ENCODE results near the gene CWC27.

Gene CWC27

GRCh38 chr5:64765804-64766504, 2.8 kb upstream of the CWC27 start:
- Mint-ChIP-seq H3K27me3 (no peaks in the 10 kb centered on the region), H3K4me1 (peaks cover 53% of the 10 kb centered on the region), H3K9me3 (no peaks in the 10 kb centered on the region), H3K4me3 (no peak overlapping the region), H3K36me3 (ENCODE audit: insufficient read depth) (peaks cover 15% of the 10 kb centered on the region), H3K27ac (ENCODE audit: low read depth) (no peak overlapping the region)
- DNase-seq (ENCODE audit: low spot score in 2 of 2) (no peak), ATAC-seq (replicated peaks; ENCODE audit: extremely low read depth, poor library complexity, severe bottlenecking) (no peak)

GRCh38 chr5:64766941-64767340, 1.8 kb upstream of the CWC27 start:
- Mint-ChIP-seq H3K27ac (ENCODE audit: low read depth) (no peak overlapping the region), H3K4me1 (peaks cover 52% of the 10 kb centered on the region), H3K36me3 (ENCODE audit: insufficient read depth) (peaks cover 15% of the 10 kb centered on the region), H3K9me3 (no peaks in the 10 kb centered on the region), H3K27me3 (no peaks in the 10 kb centered on the region), H3K4me3 (peak overlapping the region; percentile 96)
- no peak for ATAC-seq (replicated peaks; ENCODE audit: extremely low read depth, poor library complexity, severe bottlenecking)
- no peak for DNase-seq (ENCODE audit: low spot score in 2 of 2)

- H3K27me3 Mint-ChIP-seq: no peaks in the 10 kb centered on the region
- H3K27ac Mint-ChIP-seq (ENCODE audit: low read depth): peak overlapping the region; percentile 98
- H3K36me3 Mint-ChIP-seq (ENCODE audit: insufficient read depth): peaks cover 15% of the 10 kb centered on the region
- ATAC-seq (replicated peaks; ENCODE audit: extremely low read depth, poor library complexity, severe bottlenecking) (no peak), DNase-seq (ENCODE audit: low spot score in 2 of 2) (peak; percentile 12 to 13)
- H3K4me1 Mint-ChIP-seq: peaks cover 52% of the 10 kb centered on the region
- H3K9me3 Mint-ChIP-seq: no peaks in the 10 kb centered on the region
- H3K4me3 Mint-ChIP-seq: peak overlapping the region; percentile 96
These were observed 772 bp upstream of the CWC27 start for GRCh38 chr5:64767959-64768357.

GRCh38 chr5:64769855-64770254, 1.1 kb downstream of the CWC27 start:
- Mint-ChIP-seq H3K27me3 (no peaks in the 10 kb centered on the region), H3K27ac (ENCODE audit: low read depth) (no peak overlapping the region), H3K36me3 (ENCODE audit: insufficient read depth) (peaks cover 10% of the 10 kb centered on the region), H3K4me3 (peak overlapping the region; percentile 96), H3K4me1 (peaks cover 51% of the 10 kb centered on the region), H3K9me3 (no peaks in the 10 kb centered on the region)
- ATAC-seq (replicated peaks; ENCODE audit: extremely low read depth, poor library complexity, severe bottlenecking): no peak
- no peak for DNase-seq (ENCODE audit: low spot score in 2 of 2)

- Mint-ChIP-seq H3K9me3 (no peaks in the 10 kb centered on the region), H3K4me1 (peaks cover 42% of the 10 kb centered on the region), H3K4me3 (no peak overlapping the region), H3K27ac (ENCODE audit: low read depth) (no peak overlapping the region), H3K27me3 (no peaks in the 10 kb centered on the region), H3K36me3 (ENCODE audit: insufficient read depth) (peaks cover 17% of the 10 kb centered on the region)
- DNase-seq (ENCODE audit: low spot score in 2 of 2) (no peak), ATAC-seq (replicated peaks; ENCODE audit: extremely low read depth, poor library complexity, severe bottlenecking) (no peak)
These were observed 3.0 kb downstream of the CWC27 start for GRCh38 chr5:64771736-64772135.

GRCh38 chr5:64773533-64773932, 4.8 kb downstream of the CWC27 start:
- ATAC-seq (replicated peaks; ENCODE audit: extremely low read depth, poor library complexity, severe bottlenecking): no peak
- no peak overlapping the region for H3K27ac Mint-ChIP-seq (ENCODE audit: low read depth)
- H3K4me3 Mint-ChIP-seq: no peak overlapping the region
- DNase-seq (ENCODE audit: low spot score in 2 of 2): no peak
- H3K9me3 Mint-ChIP-seq: no peaks in the 10 kb centered on the region
- peaks cover 37% of the 10 kb centered on the region for H3K4me1 Mint-ChIP-seq
- peaks cover 10% of the 10 kb centered on the region for H3K36me3 Mint-ChIP-seq (ENCODE audit: insufficient read depth)
- no peaks in the 10 kb centered on the region for H3K27me3 Mint-ChIP-seq

GRCh38 chr5:64775291-64775690, 6.6 kb downstream of the CWC27 start:
- no peak for DNase-seq (ENCODE audit: low spot score in 2 of 2)
- Mint-ChIP-seq H3K4me1 (peaks cover 28% of the 10 kb centered on the region), H3K9me3 (no peaks in the 10 kb centered on the region), H3K27me3 (no peaks in the 10 kb centered on the region), H3K4me3 (no peak overlapping the region), H3K36me3 (ENCODE audit: insufficient read depth) (peaks cover 7% of the 10 kb centered on the region), H3K27ac (ENCODE audit: low read depth) (no peak overlapping the region)
- no peak for ATAC-seq (replicated peaks; ENCODE audit: extremely low read depth, poor library complexity, severe bottlenecking)

- Mint-ChIP-seq H3K36me3 (ENCODE audit: insufficient read depth) (peaks cover 3% of the 10 kb centered on the region), H3K27ac (ENCODE audit: low read depth) (no peak overlapping the region), H3K4me1 (peaks cover 7% of the 10 kb centered on the region), H3K9me3 (no peaks in the 10 kb centered on the region), H3K4me3 (no peak overlapping the region), H3K27me3 (no peaks in the 10 kb centered on the region)
- ATAC-seq (replicated peaks; ENCODE audit: extremely low read depth, poor library complexity, severe bottlenecking) (peak; percentile 84), DNase-seq (ENCODE audit: low spot score in 2 of 2) (peak; percentile 53 to 60)
These were observed 15.8 kb downstream of the CWC27 start for GRCh38 chr5:64784451-64785025.

GRCh38 chr5:64786372-64786771, 17.6 kb downstream of the CWC27 start:
- DNase-seq (ENCODE audit: low spot score in 2 of 2): no peak
- Mint-ChIP-seq H3K36me3 (ENCODE audit: insufficient read depth) (peaks cover 4% of the 10 kb centered on the region), H3K27me3 (no peaks in the 10 kb centered on the region), H3K4me3 (no peak overlapping the region), H3K4me1 (no peaks in the 10 kb centered on the region), H3K27ac (ENCODE audit: low read depth) (no peak overlapping the region), H3K9me3 (no peaks in the 10 kb centered on the region)
- ATAC-seq (replicated peaks; ENCODE audit: extremely low read depth, poor library complexity, severe bottlenecking): no peak

- DNase-seq (ENCODE audit: low spot score in 2 of 2) (no peak), ATAC-seq (replicated peaks; ENCODE audit: extremely low read depth, poor library complexity, severe bottlenecking) (no peak)
- H3K27ac Mint-ChIP-seq (ENCODE audit: low read depth): no peak overlapping the region
- no peaks in the 10 kb centered on the region for H3K9me3 Mint-ChIP-seq
- H3K4me3 Mint-ChIP-seq: no peak overlapping the region
- peaks cover 8% of the 10 kb centered on the region for H3K36me3 Mint-ChIP-seq (ENCODE audit: insufficient read depth)
- no peaks in the 10 kb centered on the region for H3K27me3 Mint-ChIP-seq
- H3K4me1 Mint-ChIP-seq: no peaks in the 10 kb centered on the region
These were observed 19.4 kb downstream of the CWC27 start for GRCh38 chr5:64788156-64788555.

GRCh38 chr5:64789457-64789856, 20.7 kb downstream of the CWC27 start:
- peaks cover 8% of the 10 kb centered on the region for H3K36me3 Mint-ChIP-seq (ENCODE audit: insufficient read depth)
- no peaks in the 10 kb centered on the region for H3K4me1 Mint-ChIP-seq
- H3K27me3 Mint-ChIP-seq: no peaks in the 10 kb centered on the region
- H3K9me3 Mint-ChIP-seq: no peaks in the 10 kb centered on the region
- DNase-seq (ENCODE audit: low spot score in 2 of 2) (no peak), ATAC-seq (replicated peaks; ENCODE audit: extremely low read depth, poor library complexity, severe bottlenecking) (no peak)
- H3K4me3 Mint-ChIP-seq: no peak overlapping the region
- H3K27ac Mint-ChIP-seq (ENCODE audit: low read depth): no peak overlapping the region

- ATAC-seq (replicated peaks; ENCODE audit: extremely low read depth, poor library complexity, severe bottlenecking) (no peak), DNase-seq (ENCODE audit: low spot score in 2 of 2) (no peak)
- Mint-ChIP-seq H3K9me3 (no peaks in the 10 kb centered on the region), H3K4me1 (no peaks in the 10 kb centered on the region), H3K4me3 (no peak overlapping the region), H3K27me3 (no peaks in the 10 kb centered on the region), H3K27ac (ENCODE audit: low read depth) (no peak overlapping the region), H3K36me3 (ENCODE audit: insufficient read depth) (peaks cover 8% of the 10 kb centered on the region)
These were observed 21.5 kb downstream of the CWC27 start for GRCh38 chr5:64790210-64790609.

- no peak overlapping the region for H3K27ac Mint-ChIP-seq (ENCODE audit: low read depth)
- H3K4me1 Mint-ChIP-seq: no peaks in the 10 kb centered on the region
- no peak for DNase-seq (ENCODE audit: low spot score in 2 of 2)
- H3K9me3 Mint-ChIP-seq: no peaks in the 10 kb centered on the region
- no peak for ATAC-seq (replicated peaks; ENCODE audit: extremely low read depth, poor library complexity, severe bottlenecking)
- H3K4me3 Mint-ChIP-seq: no peak overlapping the region
- no peaks in the 10 kb centered on the region for H3K27me3 Mint-ChIP-seq
- peaks cover 7% of the 10 kb centered on the region for H3K36me3 Mint-ChIP-seq (ENCODE audit: insufficient read depth)
These were observed 23.7 kb downstream of the CWC27 start for GRCh38 chr5:64792469-64792868.

Measured in central memory CD8-positive, alpha-beta T cell (primary cell).